Measurements from ENCODE around the gene SHC1. TPM values are rescaled to one million over a fixed set of nuclear protein-coding genes. Genes with fewer than 3 reads are reported as not detected.

Gene SHC1
- total RNA-seq, 2 donors from 2014 or later: 98.3 to 104 TPM

- Histone ChIP-seq H3K27ac (no peak overlapping the region), H3K27me3 (no peaks in the 10 kb centered on the region), H3K4me3 (no peak overlapping the region), H3K4me1 (no peaks in the 10 kb centered on the region), H3K9me3 (no peaks in the 10 kb centered on the region), H3K9ac (ENCODE audit: low read depth in 2 of 2, low read length in 2 of 2) (no peak overlapping the region), H3K36me3 (no peaks in the 10 kb centered on the region)
- DNase-seq: no peak
- intact Hi-C loops (cut with DNase I): no loop called here
- TF ChIP-seq, protein P1, sequence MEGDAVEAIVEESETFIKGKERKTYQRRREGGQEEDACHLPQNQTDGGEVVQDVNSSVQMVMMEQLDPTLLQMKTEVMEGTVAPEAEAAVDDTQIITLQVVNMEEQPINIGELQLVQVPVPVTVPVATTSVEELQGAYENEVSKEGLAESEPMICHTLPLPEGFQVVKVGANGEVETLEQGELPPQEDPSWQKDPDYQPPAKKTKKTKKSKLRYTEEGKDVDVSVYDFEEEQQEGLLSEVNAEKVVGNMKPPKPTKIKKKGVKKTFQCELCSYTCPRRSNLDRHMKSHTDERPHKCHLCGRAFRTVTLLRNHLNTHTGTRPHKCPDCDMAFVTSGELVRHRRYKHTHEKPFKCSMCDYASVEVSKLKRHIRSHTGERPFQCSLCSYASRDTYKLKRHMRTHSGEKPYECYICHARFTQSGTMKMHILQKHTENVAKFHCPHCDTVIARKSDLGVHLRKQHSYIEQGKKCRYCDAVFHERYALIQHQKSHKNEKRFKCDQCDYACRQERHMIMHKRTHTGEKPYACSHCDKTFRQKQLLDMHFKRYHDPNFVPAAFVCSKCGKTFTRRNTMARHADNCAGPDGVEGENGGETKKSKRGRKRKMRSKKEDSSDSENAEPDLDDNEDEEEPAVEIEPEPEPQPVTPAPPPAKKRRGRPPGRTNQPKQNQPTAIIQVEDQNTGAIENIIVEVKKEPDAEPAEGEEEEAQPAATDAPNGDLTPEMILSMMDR (IDR thresholded peaks at IDR 0.05): no peak
Measured at GRCh38 chr1:154912755-154913154, 57.8 kb downstream of the SHC1 start.

Small RNA genes lying within 50 kb of the gene (microRNA-seq; reads per million reads assigned to microRNA genes)
- gene MIR4258: not detected

Other genes with a start within 250 kb of the SHC1 start
- 1 to 10 TPM in 1 of 2 donors, under 1 TPM in 1; 0.99 to 2.5 TPM for gene KCNN3, start 100.5 kb downstream of the SHC1 start, total RNA-seq
- 10 to 100 TPM; 32.0 to 46.5 TPM for gene PMVK, start 34.0 kb downstream of the SHC1 start, total RNA-seq
- 10 to 100 TPM; 22.0 to 51.4 TPM for gene PBXIP1, start 14.6 kb downstream of the SHC1 start, total RNA-seq
- 10 to 100 TPM; 25.8 to 33.8 TPM for gene PYGO2, start 9.0 kb downstream of the SHC1 start, total RNA-seq
- 10 to 100 TPM; 49.5 to 76.5 TPM for gene CKS1B, start 3.9 kb upstream of the SHC1 start, total RNA-seq
- gene FLAD1, start 12.6 kb upstream of the SHC1 start, total RNA-seq: 10 to 100 TPM; 28.2 to 46.1 TPM
- gene LENEP, start 22.8 kb upstream of the SHC1 start, total RNA-seq: not detected
- 100 to 1,000 TPM; 185 to 205 TPM for gene ZBTB7B, start 32.1 kb upstream of the SHC1 start, total RNA-seq
- gene DCST2, start 63.0 kb upstream of the SHC1 start, total RNA-seq: 1 to 10 TPM; 1.7 to 1.9 TPM
- gene DCST1, start 63.1 kb upstream of the SHC1 start, total RNA-seq: not detected
- 100 to 1,000 TPM; 101 to 228 TPM for gene ADAM15, start 80.6 kb upstream of the SHC1 start, total RNA-seq
- gene EFNA4, start 93.0 kb upstream of the SHC1 start, total RNA-seq: 10 to 100 TPM; 26.1 to 27.2 TPM
- 10 to 100 TPM; 12.7 to 21.4 TPM for gene EFNA3, start 108.1 kb upstream of the SHC1 start, total RNA-seq
- 100 to 1,000 TPM in 1 of 2 donors, 10 to 100 TPM in 1; 61.3 to 125 TPM for gene EFNA1, start 157.1 kb upstream of the SHC1 start, total RNA-seq
- 100 to 1,000 TPM; 102 to 130 TPM for gene SLC50A1, start 165.1 kb upstream of the SHC1 start, total RNA-seq
- 100 to 1,000 TPM; 149 to 182 TPM for gene DPM3, start 169.8 kb upstream of the SHC1 start, total RNA-seq
- 100 to 1,000 TPM; 140 to 172 TPM for gene KRTCAP2, start 202.6 kb upstream of the SHC1 start, total RNA-seq
- under 1 TPM; 0.10 to 0.19 TPM for gene TRIM46, start 203.1 kb upstream of the SHC1 start, total RNA-seq
- 10 to 100 TPM; 12.2 to 16.0 TPM for gene THBS3, start 237.2 kb upstream of the SHC1 start, total RNA-seq
- 10 to 100 TPM; 37.5 to 55.8 TPM for gene MTX1, start 237.9 kb upstream of the SHC1 start, total RNA-seq

Measured in colonic mucosa (tissue), 4 donors.